Ovary (tissue), 9 donors: ENCODE data around the gene STX4. TPM values are rescaled to one million over a fixed set of nuclear protein-coding genes. Genes with fewer than 3 reads are reported as not detected.

ENCODE experiments used
- DNase-seq, 5 donors: peaks; one replicate each; pipeline ENCODE4 v3.0.0-alpha.2; 2019 to 2020
- H3K27ac ChIP-seq, 2 donors: fragments of 200-600 bp; one replicate each; pipeline versions ENCODE4 v1.5.1 to v1.8.0; 2019 to 2022
- H3K27me3 ChIP-seq: fragments of 200-600 bp; one replicate; pipeline ENCODE4 v1.8.0; 2022
- H3K36me3 ChIP-seq: fragments of 200-600 bp; sonication (generic); one replicate; pipeline ENCODE4 v1.5.1; 2019
- H3K4me1 ChIP-seq: one replicate; pipeline ENCODE4 v1.8.1; 2013; ENCODE audit warnings: mild to moderate bottlenecking, moderate library complexity; ENCODE audit not compliant: insufficient read depth
- H3K4me3 ChIP-seq: fragments of 200-600 bp; sonication (generic); one replicate; pipeline ENCODE4 v1.5.1; 2017
- H3K9me3 ChIP-seq, 2 donors: fragments of 200-600 bp in 1 of 2; sonication (generic) in 1 of 2; one replicate each; pipeline versions ENCODE4 v1.5.1 to v1.8.1; 2013 to 2019; ENCODE audit warnings: mild to moderate bottlenecking in 1 of 2, moderate library complexity in 1 of 2
- EP300 ChIP-seq: sonication (generic); formaldehyde crosslinking; IDR thresholded peaks from one replicate; pipeline ENCODE4 v1.6.1; 2017; ENCODE audit warnings: antibody characterized with exemption
- POLR2A ChIP-seq: fragments of 450-650 bp; IDR thresholded peaks from one replicate; pipeline ENCODE4 v1.6.1; 2017; ENCODE audit warnings: antibody characterized with exemption, mild to moderate bottlenecking, moderate library complexity
- WGBS, 3 donors: extraction: QIAGEN DNeasy Blood & Tissue Kit in 1 of 3; methylation state at CpG; one replicate each; pipeline versions ENCODE4 v1.1.5 to v1.1.7; 2013 to 2017; 5-methylcytosine and 5-hydroxymethylcytosine counted together
- intact Hi-C, 4 donors: fragments of 100-400 bp; cut with DNase I; formaldehyde crosslinking; loops; one replicate each; pipeline versions ENCODE4 v1.11.0 to v1.15.1; 2022 to 2023
- polyA plus RNA-seq, 2 donors: library from polyadenylated mRNA; stranded (reverse); fragments of 200-250 nt in 1 of 2; fragments of 350-450 nt in 1 of 2; fragmentation: Illumina TruSeq in 1 of 2; extraction: RNeasy Lipid Tissue Mini Kit (QIAGEN cat#74804) in 1 of 2; gene quantifications; one replicate each; pipeline ENCODE4 v1.2.3, GENCODE V29; 2013 to 2014
- total RNA-seq, 7 donors: library from RNA; depleted of rRNA in 2 of 7; stranded (reverse); fragments of >200 nt in 2 of 7; fragmentation: NEBNext Ultra II Directional in 3 of 7; extraction: Animal tissue kit (Norgen Biotek cat#: 25700) in 3 of 7; gene quantifications; one replicate each; pipeline versions ENCODE4 v1.1.0 to v1.2.4, GENCODE V29; 2016 to 2023
- TF ChIP-seq, protein P1 (sequence below), 3 donors: fragments of 450-650 bp in 2 of 3; fragments of 200-600 bp in 1 of 3; IDR thresholded peaks; one replicate each; pipeline versions ENCODE4 v1.5.1 to v1.8.0; 2016 to 2022; ENCODE audit warnings: antibody characterized with exemption in 3 of 3, mild to moderate bottlenecking in 1 of 3
- donor health status: DM: no; HTN: no; CAD: no; lungs with moderate emphysema.
- donor health status: DM: no; HTN: no; CAD: no.
- donor health status: Bipolar disorder and iron deficiency.
- donor health status: DM: yes; HTN: yes; CAD: no.
- donor health status: DM: no; HTN: no; CAD: no.
- donor health status: DM: yes; HTN: yes; CAD: no.

STX4 gene
- total and polyA plus RNA-seq, 9 donors, result 26.2 to 73.8 (median 53.8) TPM

DNA sequence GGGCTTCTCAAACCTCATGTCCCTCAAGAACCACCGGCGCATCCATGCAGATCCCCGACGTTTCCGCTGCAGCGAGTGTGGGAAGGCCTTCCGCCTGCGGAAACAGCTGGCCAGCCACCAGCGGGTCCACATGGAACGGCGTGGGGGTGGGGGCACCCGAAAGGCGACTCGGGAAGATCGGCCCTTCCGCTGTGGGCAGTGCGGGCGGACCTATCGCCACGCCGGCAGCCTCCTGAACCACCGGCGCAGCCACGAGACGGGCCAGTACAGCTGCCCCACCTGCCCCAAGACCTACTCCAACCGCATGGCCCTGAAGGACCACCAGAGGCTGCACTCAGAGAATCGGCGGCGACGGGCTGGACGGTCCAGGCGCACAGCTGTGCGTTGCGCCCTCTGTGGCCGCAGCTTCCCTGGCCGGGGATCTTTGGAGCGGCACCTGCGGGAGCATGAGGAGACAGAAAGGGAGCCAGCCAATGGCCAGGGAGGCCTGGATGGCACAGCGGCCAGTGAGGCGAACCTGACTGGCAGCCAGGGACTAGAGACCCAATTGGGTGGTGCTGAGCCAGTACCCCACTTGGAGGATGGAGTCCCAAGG lies 46.8 kb downstream of the STX4 start:
- no peak overlapping the region for H3K27ac ChIP-seq
- no peak for DNase-seq
- peaks cover 2% of the 10 kb centered on the region for H3K4me1 ChIP-seq
- no peaks in the 10 kb centered on the region for H3K9me3 ChIP-seq
- no peaks in the 10 kb centered on the region for H3K36me3 ChIP-seq
- intact Hi-C loops, result loop anchor here in 1 of 4 donors (10.0 kb wide), 1 partner anchor 105 kb away; the partner anchor contains the start of gene FUS
- no peaks in the 10 kb centered on the region for H3K27me3 ChIP-seq
- 91 to 95% (median 94%) methylated on average over 39 to 40 of the region's 40 CpGs for WGBS, 3 donors
- H3K4me3 ChIP-seq, result no peak overlapping the region
- TF ChIP-seq POLR2A (no peak), EP300 (no peak)
- TF ChIP-seq, protein P1, sequence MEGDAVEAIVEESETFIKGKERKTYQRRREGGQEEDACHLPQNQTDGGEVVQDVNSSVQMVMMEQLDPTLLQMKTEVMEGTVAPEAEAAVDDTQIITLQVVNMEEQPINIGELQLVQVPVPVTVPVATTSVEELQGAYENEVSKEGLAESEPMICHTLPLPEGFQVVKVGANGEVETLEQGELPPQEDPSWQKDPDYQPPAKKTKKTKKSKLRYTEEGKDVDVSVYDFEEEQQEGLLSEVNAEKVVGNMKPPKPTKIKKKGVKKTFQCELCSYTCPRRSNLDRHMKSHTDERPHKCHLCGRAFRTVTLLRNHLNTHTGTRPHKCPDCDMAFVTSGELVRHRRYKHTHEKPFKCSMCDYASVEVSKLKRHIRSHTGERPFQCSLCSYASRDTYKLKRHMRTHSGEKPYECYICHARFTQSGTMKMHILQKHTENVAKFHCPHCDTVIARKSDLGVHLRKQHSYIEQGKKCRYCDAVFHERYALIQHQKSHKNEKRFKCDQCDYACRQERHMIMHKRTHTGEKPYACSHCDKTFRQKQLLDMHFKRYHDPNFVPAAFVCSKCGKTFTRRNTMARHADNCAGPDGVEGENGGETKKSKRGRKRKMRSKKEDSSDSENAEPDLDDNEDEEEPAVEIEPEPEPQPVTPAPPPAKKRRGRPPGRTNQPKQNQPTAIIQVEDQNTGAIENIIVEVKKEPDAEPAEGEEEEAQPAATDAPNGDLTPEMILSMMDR (IDR thresholded peaks at IDR 0.05), result no peak

- intact Hi-C loops, result loop anchor here in 1 of 4 donors (10.0 kb wide), 1 partner anchor 104 kb away; the partner anchor contains the start of gene FUS
- Histone ChIP-seq H3K27me3 (no peaks in the 10 kb centered on the region), H3K4me3 (no peak overlapping the region), H3K9me3 (no peaks in the 10 kb centered on the region), H3K4me1 (peaks cover 2% of the 10 kb centered on the region), H3K27ac (no peak overlapping the region), H3K36me3 (no peaks in the 10 kb centered on the region)
- TF ChIP-seq EP300 (no peak), POLR2A (no peak)
- TF ChIP-seq, protein P1 (IDR thresholded peaks at IDR 0.05), result no peak
- no peak for DNase-seq
- 91 to 94% (median 93%) methylated on average over 13 of the region's 13 CpGs for WGBS, 3 donors
These were observed 47.5 kb downstream of the STX4 start for GRCh38 chr16:31080756-31081419.

DNA sequence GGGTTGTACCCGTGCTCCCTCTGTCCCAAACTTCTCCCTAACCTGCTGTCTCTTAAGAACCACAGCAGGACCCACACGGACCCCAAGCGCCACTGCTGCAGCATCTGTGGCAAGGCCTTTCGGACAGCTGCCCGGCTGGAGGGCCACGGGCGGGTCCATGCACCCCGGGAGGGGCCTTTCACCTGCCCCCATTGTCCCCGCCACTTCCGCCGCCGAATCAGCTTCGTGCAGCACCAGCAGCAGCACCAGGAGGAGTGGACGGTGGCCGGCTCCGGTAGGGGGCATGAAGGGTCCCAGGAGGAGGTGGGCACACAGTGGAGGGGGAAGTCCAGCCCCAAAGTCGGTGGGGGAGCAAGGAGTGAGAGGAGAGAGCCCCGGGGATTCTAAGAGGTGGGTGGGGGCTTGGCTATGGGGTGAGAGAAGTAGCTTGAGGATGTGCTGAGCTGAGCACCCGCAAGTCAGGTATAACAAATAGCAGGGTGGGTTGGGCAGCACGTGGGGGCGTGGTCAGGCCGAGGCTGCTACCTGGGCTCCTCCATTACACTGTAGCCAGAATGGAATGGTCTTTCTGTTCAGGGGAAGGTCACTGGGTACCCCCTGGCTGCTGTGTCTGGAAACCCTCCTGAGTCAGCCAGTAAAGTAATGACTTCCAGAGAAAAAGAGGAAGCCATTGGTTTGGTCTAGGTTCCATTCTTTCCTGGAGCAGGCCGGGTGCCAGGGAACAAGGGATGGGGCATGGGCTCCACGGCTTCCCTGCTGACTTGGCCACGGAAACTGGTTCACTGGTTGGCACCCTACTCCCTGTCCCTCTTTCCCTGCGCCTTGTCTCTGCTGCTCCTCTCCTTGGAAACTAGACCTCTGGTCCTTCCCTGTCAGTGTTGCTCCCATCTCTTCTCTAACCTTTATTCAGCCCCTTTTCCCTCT lies 48.3 kb downstream of the STX4 start:
- Histone ChIP-seq H3K4me3 (no peak overlapping the region), H3K36me3 (no peaks in the 10 kb centered on the region), H3K9me3 (no peaks in the 10 kb centered on the region), H3K27ac (no peak overlapping the region), H3K4me1 (peaks cover 2% of the 10 kb centered on the region), H3K27me3 (no peaks in the 10 kb centered on the region)
- no peak for DNase-seq
- 77 to 81% (median 78%) methylated on average over 26 of the region's 26 CpGs for WGBS, 3 donors
- no peak for TF ChIP-seq EP300
- intact Hi-C loops, result loop anchor here in 1 of 4 donors (10.0 kb wide), 1 partner anchor 103 kb away; the partner anchor contains the start of gene FUS

DNA sequence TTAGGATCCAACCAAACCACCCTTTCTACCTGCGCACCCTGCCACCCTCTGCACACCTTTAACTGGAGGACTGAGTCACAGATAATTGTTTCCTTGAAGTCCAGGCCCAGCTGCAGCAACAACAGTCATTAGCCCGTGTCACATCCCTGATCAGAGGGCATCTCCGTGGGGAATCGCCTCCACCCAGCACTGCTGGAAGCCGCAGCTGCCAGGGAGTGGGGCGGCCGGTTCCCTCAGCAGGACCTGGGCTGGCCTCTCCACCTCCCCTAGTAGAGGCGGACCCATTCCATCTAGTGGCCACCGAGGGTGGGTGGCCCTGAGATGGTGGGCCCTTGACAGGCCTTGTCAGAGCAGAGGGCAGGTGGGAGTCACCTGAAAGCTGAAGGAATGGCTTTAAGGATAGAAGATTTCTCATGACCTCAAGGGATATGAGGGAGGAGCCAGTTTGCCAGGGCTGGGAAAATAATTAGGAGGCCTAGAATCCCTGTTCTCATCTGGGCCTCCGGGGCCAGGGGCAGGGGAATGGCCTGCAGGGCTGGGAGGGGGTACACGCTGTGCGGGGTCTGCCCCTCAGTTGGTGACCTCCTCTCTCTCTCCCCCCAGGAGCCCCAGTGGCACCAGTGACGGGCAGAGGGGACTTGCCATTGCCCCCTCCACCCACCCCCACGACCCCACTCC lies 49.1 kb downstream of the STX4 start:
- WGBS, 3 donors, result 62 to 76% (median 63%) methylated on average over 13 to 14 of the region's 14 CpGs
- no peaks in the 10 kb centered on the region for H3K9me3 ChIP-seq
- TF ChIP-seq POLR2A, result no peak
- no peak for TF ChIP-seq EP300
- TF ChIP-seq, protein P1 (IDR thresholded peaks at IDR 0.05), result no peak
- intact Hi-C loops, result loop anchor here in 1 of 4 donors (10.0 kb wide), 1 partner anchor 102 kb away; the partner anchor contains the start of gene FUS
- no peak overlapping the region for H3K27ac ChIP-seq
- H3K4me3 ChIP-seq, result no peak overlapping the region
- DNase-seq, result peak in 1 of 5 donors; percentile 16
- H3K4me1 ChIP-seq, result peaks cover 2% of the 10 kb centered on the region
- H3K27me3 ChIP-seq, result no peaks in the 10 kb centered on the region
- H3K36me3 ChIP-seq, result no peaks in the 10 kb centered on the region
